ENCODE data around the gene ABCA9.

DNA sequence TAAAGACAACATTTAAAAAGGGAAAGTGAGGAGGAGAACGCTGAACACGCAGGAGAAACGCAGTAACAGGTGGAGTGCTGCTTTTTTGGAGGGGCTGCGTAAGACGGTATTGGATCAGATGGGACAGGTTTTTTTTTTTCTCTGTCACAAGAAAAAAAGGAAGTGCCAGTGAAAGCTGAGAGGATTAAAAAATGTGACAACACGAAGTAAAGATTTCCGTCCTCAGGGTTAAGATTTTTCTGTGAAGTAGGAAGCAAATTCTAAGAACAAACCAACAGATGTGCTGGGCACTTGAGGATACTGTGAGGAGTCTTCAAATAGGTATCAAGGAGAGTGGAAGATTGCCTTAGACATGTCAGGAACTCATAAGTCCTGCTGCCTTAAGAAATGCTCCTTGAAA, 5.8 kb upstream of the ABCA9 start:
- TF ChIP-seq POLR2A (IDR thresholded peaks at IDR 0.05; ENCODE audit: low read depth, low read length) (no peak), POLR2AphosphoS5 (IDR thresholded peaks at IDR 0.05; ENCODE audit: low read depth, low read length) (no peak), TAF1 (IDR thresholded peaks at IDR 0.05; ENCODE audit: borderline replicate concordance, low read depth, low read length) (no peak)

Measured in GM12892 (cell line).